Measurements from ENCODE around the gene ADCY7.

Gene ADCY7

DNA sequence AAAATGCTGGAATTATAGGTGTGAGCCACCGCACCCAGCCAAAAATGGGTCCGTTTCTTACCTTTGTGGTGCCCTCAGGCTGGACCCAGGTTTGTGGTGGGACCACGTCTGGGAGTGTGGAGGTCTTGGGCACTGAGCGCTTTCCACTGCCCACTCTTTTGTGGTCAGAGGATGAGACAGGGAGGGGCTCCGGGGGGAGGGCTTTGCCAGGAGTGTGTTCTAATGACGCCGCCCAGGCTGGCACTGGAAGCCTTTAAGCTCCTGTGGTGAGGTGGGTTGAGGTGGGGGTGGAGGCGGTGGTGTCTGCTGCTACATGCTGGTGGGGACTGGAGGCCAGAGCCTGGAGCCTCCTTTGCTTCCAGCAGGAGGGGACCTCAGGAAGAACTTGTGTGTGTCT, 12.8 kb upstream of the ADCY7 start:
- H3K9me3 ChIP-seq (ENCODE audit: control insufficient read depth, low read length): no peaks in the 10 kb centered on the region
- H4K8ac ChIP-seq (ENCODE audit: low read length): no peak overlapping the region
- H2BK5ac ChIP-seq (ENCODE audit: low read depth, low read length, poor library complexity, severe bottlenecking): no peak overlapping the region
- no peaks in the 10 kb centered on the region for H3K27me3 ChIP-seq (ENCODE audit: control insufficient read depth in 1 of 2, insufficient read depth in 1 of 2, low read length in 2 of 2)
- H2BK120ac ChIP-seq (ENCODE audit: low read depth, low read length): no peak overlapping the region
- H4K91ac ChIP-seq (ENCODE audit: low read length): no peak overlapping the region
- H3K4ac ChIP-seq (ENCODE audit: low read depth in 1 of 2, low read length in 2 of 2): no peak overlapping the region
- no peak overlapping the region for H3K4me3 ChIP-seq (ENCODE audit: insufficient read depth in 1 of 2, low read depth in 1 of 2, low read length in 2 of 2)
- DNase-seq: no peak
- 93% methylated on average over 8 of the region's 8 CpGs for WGBS
- peak overlapping the region; percentile 65 for H3K9ac ChIP-seq (ENCODE audit: low read length)
- H3K4me1 ChIP-seq (ENCODE audit: control insufficient read depth, insufficient read depth, low read depth, low read length): peaks cover 12% of the 10 kb centered on the region
- no peak overlapping the region for H3K27ac ChIP-seq (ENCODE audit: low read length, poor library complexity, severe bottlenecking)
- no peak overlapping the region for H3K14ac ChIP-seq (ENCODE audit: low read length in 2 of 2)
- H3K36me3 ChIP-seq (ENCODE audit: control insufficient read depth in 1 of 2, insufficient read depth in 2 of 2, low read depth in 1 of 2, low read length in 2 of 2): no peaks in the 10 kb centered on the region
- no peak overlapping the region for H3K23ac ChIP-seq (ENCODE audit: low read length in 2 of 2)
- no peak overlapping the region for H3K18ac ChIP-seq (ENCODE audit: low read depth in 1 of 2, low read length in 2 of 2)
- no peak overlapping the region for H3K4me2 ChIP-seq (ENCODE audit: low read length, poor library complexity, severe bottlenecking)
- no peaks in the 10 kb centered on the region for H3K79me1 ChIP-seq (replicated peaks; ENCODE audit: low read length, poor library complexity, severe bottlenecking)
- no peak overlapping the region for H2AFZ ChIP-seq (ENCODE audit: low read depth, low read length)
- no peak overlapping the region for H2AK5ac ChIP-seq (ENCODE audit: low read length, severe bottlenecking)
- peak overlapping the region; percentile 17 for H2BK15ac ChIP-seq (ENCODE audit: low read depth, poor library complexity, severe bottlenecking)
- no peak overlapping the region for H2BK12ac ChIP-seq (ENCODE audit: low read length in 2 of 2)

- Histone ChIP-seq H2BK5ac (ENCODE audit: low read depth, low read length, poor library complexity, severe bottlenecking) (no peak overlapping the region), H3K9ac (ENCODE audit: low read length) (no peak overlapping the region), H3K9me3 (ENCODE audit: control insufficient read depth, low read length) (no peaks in the 10 kb centered on the region), H3K79me1 (replicated peaks; ENCODE audit: low read length, poor library complexity, severe bottlenecking) (no peaks in the 10 kb centered on the region), H2BK120ac (ENCODE audit: low read depth, low read length) (no peak overlapping the region), H3K4me1 (ENCODE audit: control insufficient read depth, insufficient read depth, low read depth, low read length) (peaks cover 12% of the 10 kb centered on the region), H3K27ac (ENCODE audit: low read length, poor library complexity, severe bottlenecking) (no peak overlapping the region), H3K36me3 (ENCODE audit: control insufficient read depth in 1 of 2, insufficient read depth in 2 of 2, low read depth in 1 of 2, low read length in 2 of 2) (no peaks in the 10 kb centered on the region), H3K4me3 (ENCODE audit: insufficient read depth in 1 of 2, low read depth in 1 of 2, low read length in 2 of 2) (no peak overlapping the region), H2AK5ac (ENCODE audit: low read length, severe bottlenecking) (no peak overlapping the region), H3K4ac (ENCODE audit: low read depth in 1 of 2, low read length in 2 of 2) (no peak overlapping the region), H4K91ac (ENCODE audit: low read length) (no peak overlapping the region), H3K4me2 (ENCODE audit: low read length, poor library complexity, severe bottlenecking) (no peak overlapping the region), H2BK15ac (ENCODE audit: low read depth, poor library complexity, severe bottlenecking) (no peak overlapping the region), H3K27me3 (ENCODE audit: control insufficient read depth in 1 of 2, insufficient read depth in 1 of 2, low read length in 2 of 2) (no peaks in the 10 kb centered on the region), H4K8ac (ENCODE audit: low read length) (no peak overlapping the region), H3K18ac (ENCODE audit: low read depth in 1 of 2, low read length in 2 of 2) (no peak overlapping the region), H3K14ac (ENCODE audit: low read length in 2 of 2) (no peak overlapping the region), H2AFZ (ENCODE audit: low read depth, low read length) (no peak overlapping the region), H3K23ac (ENCODE audit: low read length in 2 of 2) (no peak overlapping the region), H2BK12ac (ENCODE audit: low read length in 2 of 2) (no peak overlapping the region)
- WGBS: 83% methylated on average over 5 of the region's 7 CpGs
- no peak for DNase-seq
These were observed 12.3 kb upstream of the ADCY7 start for GRCh38 chr16:50254072-50254471.

DNA sequence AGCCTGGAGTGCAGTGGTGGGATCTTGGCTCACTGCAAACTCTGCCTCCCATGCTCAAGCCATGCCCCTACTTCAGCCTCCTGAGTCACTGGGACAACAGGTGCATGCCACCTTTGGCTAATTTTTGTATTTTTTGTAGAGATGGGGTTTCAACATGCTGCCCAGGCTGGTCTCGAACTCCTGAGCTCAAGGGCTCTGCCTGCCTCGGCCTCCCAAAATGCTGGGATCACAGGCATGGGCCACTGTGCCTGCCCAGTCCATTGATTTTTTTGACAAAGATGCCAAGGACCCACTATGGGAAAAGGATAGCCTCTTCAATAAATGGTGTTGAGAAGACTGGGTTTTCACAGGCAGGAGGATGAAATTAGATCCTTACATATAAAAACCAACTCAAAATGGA, 10.8 kb upstream of the ADCY7 start:
- no peak overlapping the region for H3K9ac ChIP-seq (ENCODE audit: low read length)
- no peak overlapping the region for H3K14ac ChIP-seq (ENCODE audit: low read length in 2 of 2)
- H2BK12ac ChIP-seq (ENCODE audit: low read length in 2 of 2): no peak overlapping the region
- no peak for DNase-seq
- H4K8ac ChIP-seq (ENCODE audit: low read length): no peak overlapping the region
- H3K18ac ChIP-seq (ENCODE audit: low read depth in 1 of 2, low read length in 2 of 2): no peak overlapping the region
- no peaks in the 10 kb centered on the region for H3K9me3 ChIP-seq (ENCODE audit: control insufficient read depth, low read length)
- no peak overlapping the region for H3K4me2 ChIP-seq (ENCODE audit: low read length, poor library complexity, severe bottlenecking)
- no peaks in the 10 kb centered on the region for H3K27me3 ChIP-seq (ENCODE audit: control insufficient read depth in 1 of 2, insufficient read depth in 1 of 2, low read length in 2 of 2)
- H2AFZ ChIP-seq (ENCODE audit: low read depth, low read length): no peak overlapping the region
- no peaks in the 10 kb centered on the region for H3K36me3 ChIP-seq (ENCODE audit: control insufficient read depth in 1 of 2, insufficient read depth in 2 of 2, low read depth in 1 of 2, low read length in 2 of 2)
- H3K4me1 ChIP-seq (ENCODE audit: control insufficient read depth, insufficient read depth, low read depth, low read length): peaks cover 21% of the 10 kb centered on the region
- no peak overlapping the region for H2BK15ac ChIP-seq (ENCODE audit: low read depth, poor library complexity, severe bottlenecking)
- no peak overlapping the region for H3K23ac ChIP-seq (ENCODE audit: low read length in 2 of 2)
- H4K91ac ChIP-seq (ENCODE audit: low read length): no peak overlapping the region
- H2BK5ac ChIP-seq (ENCODE audit: low read depth, low read length, poor library complexity, severe bottlenecking): no peak overlapping the region
- H2BK120ac ChIP-seq (ENCODE audit: low read depth, low read length): no peak overlapping the region
- H2AK5ac ChIP-seq (ENCODE audit: low read length, severe bottlenecking): no peak overlapping the region
- WGBS: 85% methylated on average over 2 of the region's 2 CpGs
- no peak overlapping the region for H3K4ac ChIP-seq (ENCODE audit: low read depth in 1 of 2, low read length in 2 of 2)
- H3K4me3 ChIP-seq (ENCODE audit: insufficient read depth in 1 of 2, low read depth in 1 of 2, low read length in 2 of 2): no peak overlapping the region
- H3K79me1 ChIP-seq (replicated peaks; ENCODE audit: low read length, poor library complexity, severe bottlenecking): no peaks in the 10 kb centered on the region
- H3K27ac ChIP-seq (ENCODE audit: low read length, poor library complexity, severe bottlenecking): no peak overlapping the region

- Histone ChIP-seq H2BK5ac (ENCODE audit: low read depth, low read length, poor library complexity, severe bottlenecking) (no peak overlapping the region), H3K9ac (ENCODE audit: low read length) (no peak overlapping the region), H2AK5ac (ENCODE audit: low read length, severe bottlenecking) (no peak overlapping the region), H2BK120ac (ENCODE audit: low read depth, low read length) (no peak overlapping the region), H3K14ac (ENCODE audit: low read length in 2 of 2) (no peak overlapping the region), H3K18ac (ENCODE audit: low read depth in 1 of 2, low read length in 2 of 2) (no peak overlapping the region), H2AFZ (ENCODE audit: low read depth, low read length) (no peak overlapping the region), H3K9me3 (ENCODE audit: control insufficient read depth, low read length) (no peaks in the 10 kb centered on the region), H3K27ac (ENCODE audit: low read length, poor library complexity, severe bottlenecking) (no peak overlapping the region), H3K4ac (ENCODE audit: low read depth in 1 of 2, low read length in 2 of 2) (no peak overlapping the region), H4K91ac (ENCODE audit: low read length) (no peak overlapping the region), H3K4me2 (ENCODE audit: low read length, poor library complexity, severe bottlenecking) (no peak overlapping the region), H4K8ac (ENCODE audit: low read length) (no peak overlapping the region), H2BK15ac (ENCODE audit: low read depth, poor library complexity, severe bottlenecking) (no peak overlapping the region), H3K4me3 (ENCODE audit: insufficient read depth in 1 of 2, low read depth in 1 of 2, low read length in 2 of 2) (no peak overlapping the region), H3K4me1 (ENCODE audit: control insufficient read depth, insufficient read depth, low read depth, low read length) (peaks cover 19% of the 10 kb centered on the region), H3K36me3 (ENCODE audit: control insufficient read depth in 1 of 2, insufficient read depth in 2 of 2, low read depth in 1 of 2, low read length in 2 of 2) (no peaks in the 10 kb centered on the region), H3K27me3 (ENCODE audit: control insufficient read depth in 1 of 2, insufficient read depth in 1 of 2, low read length in 2 of 2) (no peaks in the 10 kb centered on the region), H2BK12ac (ENCODE audit: low read length in 2 of 2) (no peak overlapping the region), H3K23ac (ENCODE audit: low read length in 2 of 2) (no peak overlapping the region), H3K79me1 (replicated peaks; ENCODE audit: low read length, poor library complexity, severe bottlenecking) (no peaks in the 10 kb centered on the region)
- no peak for DNase-seq
- 100% methylated on average over 1 of the region's 1 CpG for WGBS
These were observed 9.7 kb upstream of the ADCY7 start for GRCh38 chr16:50256604-50257003.
